COLO668 (cell line): ENCODE results near the gene MAML1.
A peak's percentile ranks its signal among the peaks of the same experiment; 100 is the strongest.

Experiments used
- DNase-seq: peaks from one replicate; lab custom pipeline; 2025; ENCODE audit not compliant: unreplicated experiment; lab: John Stamatoyannopoulos, UW

MAML1 gene

GRCh38 chr5:179803651-179804554, 71.3 kb downstream of the MAML1 start:
- peak; percentile 83 for DNase-seq

DNA sequence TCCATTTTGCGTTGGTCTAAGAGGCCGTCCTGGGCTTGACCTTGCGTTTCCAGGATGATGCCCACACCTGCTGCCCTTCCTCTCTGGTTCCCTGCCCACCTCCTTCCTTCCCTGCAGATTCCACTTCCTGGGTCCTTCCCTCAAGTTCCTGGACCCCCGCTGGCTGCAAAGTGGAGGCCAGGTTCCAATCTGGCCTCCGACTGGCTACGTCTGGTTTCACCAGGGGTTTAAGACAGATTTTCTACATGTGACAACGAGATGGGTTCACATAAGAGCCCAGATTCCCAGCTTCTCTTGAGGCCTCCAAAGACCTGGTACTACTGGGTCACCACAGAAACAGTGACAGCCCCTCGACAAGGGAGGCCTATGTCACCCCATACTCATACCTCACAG, 71.9 kb downstream of the MAML1 start:
- peak; percentile 3 for DNase-seq

DNA sequence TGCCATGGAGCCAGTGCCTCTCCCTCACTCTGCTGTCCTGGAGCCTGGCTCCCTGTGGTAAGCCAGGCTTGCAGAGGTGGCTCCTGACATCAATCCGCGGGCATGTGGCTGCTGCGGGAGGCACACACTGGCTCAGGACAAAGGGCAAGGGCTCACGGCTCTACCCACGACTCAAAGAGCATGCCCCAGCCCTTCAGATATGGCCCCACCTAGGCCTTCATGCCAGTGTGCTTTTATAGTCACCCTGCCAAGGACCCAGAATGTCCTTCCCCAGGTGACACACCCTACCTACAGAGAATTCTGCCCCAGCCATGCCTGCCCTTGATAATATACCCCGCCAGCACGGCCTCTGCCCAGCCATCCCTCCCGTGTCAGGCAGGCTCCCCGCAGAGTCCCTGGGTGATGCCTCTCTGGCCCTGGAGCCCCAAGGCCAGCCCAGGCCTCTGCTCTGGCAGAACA, 72.5 kb downstream of the MAML1 start:
- peak; percentile 41 for DNase-seq

DNA sequence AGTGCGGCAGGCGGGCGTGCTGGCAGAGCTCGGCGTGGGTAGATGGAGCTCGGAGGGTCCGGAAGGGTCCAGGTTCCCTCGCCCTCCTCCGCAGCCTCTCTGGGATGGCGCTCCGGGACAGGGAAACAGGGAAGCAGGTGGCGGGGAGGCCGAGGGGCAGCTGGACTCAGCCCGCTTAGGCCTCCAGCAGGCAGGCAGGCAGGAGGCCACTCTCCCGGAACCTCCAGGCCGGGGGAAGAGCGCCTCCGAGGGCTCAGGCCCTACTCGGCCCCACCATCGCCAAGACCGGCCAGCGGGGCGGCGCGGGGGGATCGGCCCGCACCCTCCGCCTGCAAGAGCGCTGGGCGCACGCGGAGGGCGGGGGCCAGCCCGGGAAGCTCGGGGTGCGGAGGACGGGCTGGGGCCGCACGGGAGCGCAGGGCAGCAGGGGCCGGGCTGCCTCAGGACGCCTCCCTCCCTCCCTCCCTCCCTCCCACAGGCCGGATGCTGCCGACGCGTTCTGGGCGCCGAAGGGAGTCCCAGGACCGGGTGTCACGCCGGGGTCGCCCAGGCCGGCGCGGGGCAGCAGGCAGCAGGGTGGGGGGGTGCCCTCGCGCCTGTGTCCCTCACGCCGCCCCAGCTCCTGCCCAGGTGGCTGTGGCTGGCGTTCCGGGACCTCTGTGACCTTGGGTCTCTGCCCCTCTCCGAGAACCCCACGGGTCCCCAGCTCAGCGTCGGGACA, 73.1 kb downstream of the MAML1 start:
- peak; percentile 41 for DNase-seq

- DNase-seq: peak; percentile 83
These were observed 73.8 kb downstream of the MAML1 start, which contains the start of gene MGAT4B for GRCh38 chr5:179806250-179807048. MGAT4B (minus strand) TSS chr5:179806866; CDS start chr5:179806583, 283 bp downstream.

GRCh38 chr5:179812135-179812825, 79.7 kb downstream of the MAML1 start:
- no peak for DNase-seq

DNA sequence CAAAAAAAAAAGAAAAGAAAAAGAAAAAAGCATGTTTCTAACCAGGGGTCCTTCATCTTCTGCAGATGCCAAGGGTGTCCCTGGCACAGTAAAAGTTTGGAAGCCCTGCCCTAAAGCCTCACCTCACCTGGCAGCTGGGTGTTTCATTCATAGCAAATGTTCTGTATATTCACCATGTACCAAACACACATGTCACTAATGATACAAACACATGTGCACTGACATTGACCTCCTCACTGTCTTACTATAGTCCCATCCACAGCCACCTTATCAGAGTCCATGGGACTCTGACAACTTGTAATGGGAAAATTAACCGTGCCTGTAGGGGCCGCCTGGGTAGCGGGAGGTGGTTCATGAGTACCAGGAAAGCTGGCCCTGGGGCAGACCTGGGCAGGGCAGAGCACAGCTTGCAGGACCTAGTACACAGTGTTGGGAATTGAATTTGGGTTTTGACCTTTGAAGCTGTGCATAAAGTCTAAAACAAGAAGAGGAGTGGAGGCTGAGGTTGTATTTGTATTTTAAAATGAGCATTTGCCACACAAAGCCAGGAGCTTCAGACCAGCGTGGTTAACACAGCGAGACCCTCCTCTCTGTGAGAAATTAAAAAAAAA, 80.5 kb downstream of the MAML1 start:
- DNase-seq: no peak

DNA sequence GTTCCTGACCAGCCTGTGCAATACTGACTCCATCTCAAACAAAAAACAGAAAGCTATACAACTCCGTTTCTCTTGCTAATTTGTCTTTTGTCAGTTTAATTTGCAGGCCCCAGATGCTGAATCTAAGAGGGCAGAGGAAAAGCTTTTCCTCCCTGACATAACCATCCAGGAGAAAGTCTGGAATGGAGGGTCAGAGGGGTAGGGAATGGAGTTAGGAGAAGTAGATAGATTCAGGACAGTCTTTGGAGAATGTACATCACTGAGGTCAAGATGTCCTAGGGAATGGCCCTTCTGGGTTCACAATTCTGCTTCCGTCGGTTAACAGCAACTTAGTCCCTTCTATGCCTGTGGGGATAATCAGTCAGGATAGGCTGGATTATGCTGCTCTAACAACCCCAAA, 81.5 kb downstream of the MAML1 start:
- DNase-seq: no peak

DNA sequence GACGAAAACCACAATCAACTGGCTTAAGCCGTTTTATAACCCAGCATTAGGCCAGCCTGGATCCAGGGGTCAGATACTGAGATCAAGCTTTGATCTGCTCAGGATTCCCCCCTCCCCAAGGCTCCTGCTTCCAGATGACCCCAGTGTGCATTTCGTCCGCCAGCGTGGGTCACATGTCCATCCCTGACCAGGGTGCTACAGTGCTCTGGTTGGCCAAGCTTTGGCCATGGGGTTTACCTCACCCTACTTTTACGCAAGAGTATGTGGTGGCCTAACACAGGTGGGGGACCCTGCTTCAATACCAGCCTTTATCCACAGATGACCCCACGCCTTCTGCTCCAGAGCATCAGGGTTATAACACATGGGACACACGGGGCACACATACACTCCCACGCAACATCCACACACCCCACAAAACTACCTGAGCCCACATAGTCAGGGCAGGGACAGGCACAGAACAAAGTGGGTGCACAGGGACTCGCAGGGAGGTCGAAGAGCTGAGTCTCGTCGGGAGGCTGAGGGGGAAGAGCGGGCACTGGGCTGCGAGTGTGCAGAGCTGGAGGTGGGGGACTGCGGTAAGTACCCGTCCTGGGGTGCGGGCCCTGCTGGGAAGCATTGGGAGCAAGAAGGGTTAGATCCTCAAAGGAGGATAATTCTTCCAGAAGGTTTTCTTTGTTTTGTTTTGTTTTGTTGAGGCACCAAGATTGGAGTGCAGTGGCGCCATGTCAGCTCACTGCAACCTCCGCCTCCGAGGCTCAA, 83.0 kb downstream of the MAML1 start:
- DNase-seq: no peak

DNA sequence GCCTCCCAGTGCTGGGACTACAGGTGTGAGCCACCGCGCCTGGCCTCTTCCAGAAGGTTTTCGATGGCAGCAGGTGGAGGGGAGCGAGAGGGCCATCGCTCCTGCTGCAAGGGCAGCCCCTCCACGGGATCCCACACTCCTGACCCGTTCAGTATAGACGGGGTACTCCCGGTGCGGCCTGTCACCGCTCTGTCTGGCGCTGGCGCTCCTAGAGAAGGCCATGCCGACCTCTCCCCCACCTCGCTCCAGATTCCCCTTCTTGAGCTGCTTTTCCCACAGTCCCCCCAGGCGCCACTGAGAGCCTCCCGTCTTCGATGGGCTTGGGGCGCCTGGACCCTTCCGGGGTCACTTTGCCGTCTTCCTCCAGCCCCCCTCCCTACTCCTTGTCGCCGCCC, 83.8 kb downstream of the MAML1 start:
- no peak for DNase-seq

- DNase-seq: no peak
These were observed 84.3 kb downstream of the MAML1 start for GRCh38 chr5:179816796-179817469.

- DNase-seq: no peak
These were observed 84.8 kb downstream of the MAML1 start for GRCh38 chr5:179817470-179817840.

DNA sequence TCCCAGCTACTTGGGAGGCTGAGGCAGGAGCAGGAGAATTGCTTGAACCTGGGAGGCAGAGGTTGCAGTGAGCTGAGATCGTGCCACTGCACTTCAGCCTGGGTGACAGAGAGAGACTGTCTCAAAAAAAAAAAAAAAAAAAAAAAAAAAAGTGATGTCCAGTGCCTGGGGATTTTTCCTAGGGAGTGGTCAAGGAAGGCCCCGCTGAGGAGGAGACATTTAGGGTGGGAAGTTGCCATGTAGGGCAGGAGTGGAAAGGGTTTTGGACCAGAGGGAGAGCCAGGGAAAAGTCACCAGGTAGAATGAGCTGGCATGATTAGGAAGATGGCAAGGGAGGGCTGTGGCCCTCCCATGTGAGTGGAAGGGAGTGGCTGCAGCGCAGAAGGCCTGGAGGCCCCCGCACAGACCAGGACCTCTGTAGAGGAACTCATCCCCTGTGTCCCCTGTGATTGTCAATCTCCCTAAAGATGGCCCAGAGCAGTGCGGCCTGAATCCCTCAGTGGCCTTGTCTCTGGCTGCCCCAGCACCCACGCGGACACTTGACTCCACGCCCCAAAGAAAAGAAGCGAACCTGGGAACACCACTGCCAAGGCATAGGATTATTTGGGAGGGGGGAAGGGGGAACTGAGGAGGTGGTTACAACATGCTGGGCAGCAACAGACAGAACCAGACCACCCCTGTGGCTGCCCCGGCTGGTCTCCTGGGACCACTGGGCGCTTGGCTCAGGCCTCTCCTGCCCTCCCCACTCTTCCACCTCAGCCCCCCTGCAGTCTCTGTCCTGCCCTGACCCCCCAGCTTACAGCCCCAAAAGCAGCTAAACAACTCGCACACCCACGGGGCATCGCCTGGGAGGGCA, 85.5 kb downstream of the MAML1 start:
- peak; percentile 8 for DNase-seq

DNA sequence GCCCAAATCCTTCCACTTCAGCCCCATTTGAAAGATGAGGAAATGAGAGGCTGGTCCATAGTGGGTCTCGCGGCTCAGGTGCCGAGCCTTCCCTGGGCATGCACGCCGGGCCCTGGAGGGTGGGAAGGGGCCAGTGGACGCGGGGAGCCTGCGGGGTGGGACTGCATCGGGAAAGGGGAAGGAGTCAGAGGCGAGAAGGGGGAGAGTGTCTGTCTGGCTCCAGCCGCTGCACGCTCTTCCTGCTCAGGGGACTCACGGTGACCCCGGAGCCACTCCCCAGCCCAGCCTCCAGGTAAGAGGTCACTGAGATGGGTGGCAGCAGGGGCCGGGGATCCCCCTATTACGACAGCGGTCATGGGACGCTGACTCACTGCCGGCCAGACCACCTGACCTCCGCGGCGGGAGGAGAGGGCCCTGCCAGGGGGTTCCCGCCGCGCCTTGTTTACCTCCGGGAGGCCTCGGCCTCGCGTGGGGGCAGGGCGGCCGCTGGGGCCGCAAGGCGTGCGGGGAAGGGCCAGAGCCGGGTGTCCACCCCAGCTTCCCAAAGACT, 86.2 kb downstream of the MAML1 start:
- peak; percentile 93 for DNase-seq

DNA sequence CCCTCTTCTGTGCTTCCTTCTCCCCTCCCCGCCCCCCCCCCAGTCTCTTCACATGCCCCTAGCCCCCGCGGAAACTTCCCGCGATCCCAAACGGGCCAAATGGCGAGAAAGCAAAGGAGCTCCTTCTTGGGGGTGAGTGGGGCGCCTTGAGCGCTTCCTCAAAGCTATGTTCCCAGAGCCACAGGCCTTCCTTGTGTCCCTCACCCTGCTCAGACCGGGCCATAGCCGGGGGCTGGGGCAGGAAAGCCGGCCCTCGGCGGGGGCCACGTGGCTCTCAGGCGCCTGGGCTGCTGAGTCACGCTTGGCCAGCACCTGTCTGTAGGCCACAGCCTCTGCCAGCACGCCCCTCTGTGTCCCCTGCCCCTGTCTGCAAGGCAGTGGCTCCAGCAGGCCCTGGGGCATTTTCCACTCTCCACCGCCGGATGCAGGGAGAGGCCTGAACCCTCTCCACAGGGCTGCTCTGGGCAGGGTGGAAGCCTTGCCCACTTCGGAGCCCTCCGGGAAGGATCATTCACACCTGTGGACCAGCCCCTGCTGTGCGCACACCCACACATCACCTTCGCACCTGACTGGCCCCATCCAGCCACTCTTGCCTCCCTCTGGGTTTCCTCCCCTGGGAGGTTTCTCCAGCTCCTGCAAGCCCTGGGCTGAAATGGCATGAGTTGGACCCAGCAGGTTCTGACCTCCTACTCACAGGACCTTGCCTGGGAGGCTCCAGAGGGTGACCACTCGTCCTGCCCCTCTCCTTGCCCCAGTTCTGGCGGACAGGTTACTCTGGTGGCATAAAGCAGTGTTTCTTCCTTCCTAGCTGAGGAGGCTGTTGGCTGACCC, 86.9 kb downstream of the MAML1 start:
- peak; percentile 87 for DNase-seq

GRCh38 chr5:179820127-179820482, 87.5 kb downstream of the MAML1 start:
- DNase-seq: peak; percentile 20
